Activated CD8-positive, alpha-beta T cell treated with anti-CD3 and anti-CD28 coated beads for 36 hours (primary cell): ENCODE measurements around the gene NANOS2. TPM values are rescaled to one million over a fixed set of nuclear protein-coding genes. Genes with fewer than 3 reads are reported as not detected.

ENCODE experiments used
- ATAC-seq: fragments of 200-7000 bp; cut with Tn5 transposase; one replicate; pipeline ENCODE4 v1.10.0; 2021; ENCODE audit warnings: mild to moderate bottlenecking, moderate library complexity
- CTCF ChIA-PET: fragments of 350-600 bp; sonication (Branson Sonifier 250); formaldehyde crosslinking; loops from one replicate; lab custom pipeline; 2021; ENCODE audit warnings: antibody characterized with exemption; lab: Charles Lee
- POLR2A ChIA-PET: fragments of 350-600 bp; sonication (Branson Sonifier 250); formaldehyde crosslinking; loops from one replicate; lab custom pipeline; 2021; ENCODE audit warnings: antibody characterized with exemption; lab: Charles Lee
- DNase-seq: peaks from one replicate; pipeline ENCODE4 v3.0.0-alpha.2; 2020
- H3K27ac Mint-ChIP-seq: one replicate; pipeline ENCODE4 v1.8.0; 2021; ENCODE audit warnings: mild to moderate bottlenecking, mixed read lengths
- H3K27me3 Mint-ChIP-seq: one replicate; pipeline ENCODE4 v1.8.0; 2021; ENCODE audit warnings: mixed read lengths
- H3K36me3 Mint-ChIP-seq: one replicate; pipeline ENCODE4 v1.8.0; 2021; ENCODE audit warnings: low read depth, mixed read lengths
- H3K4me1 Mint-ChIP-seq: one replicate; pipeline ENCODE4 v1.8.0; 2021; ENCODE audit warnings: low read depth, mixed read lengths
- H3K4me3 Mint-ChIP-seq: one replicate; pipeline ENCODE4 v1.8.0; 2021; ENCODE audit warnings: mild to moderate bottlenecking, moderate library complexity, mixed read lengths
- H3K9me3 Mint-ChIP-seq: one replicate; pipeline ENCODE4 v1.8.0; 2021; ENCODE audit warnings: mixed read lengths
- CTCF ChIP-seq: fragments of 200-600 bp; IDR thresholded peaks from one replicate; pipeline ENCODE4 v1.8.0; 2022; ENCODE audit warnings: antibody characterized with exemption, mild to moderate bottlenecking
- intact Hi-C: fragments of 100-400 bp; cut with micrococcal nuclease; formaldehyde crosslinking; loops from one replicate; pipeline ENCODE4 v1.10.0; 2022
- total RNA-seq, 2 experiments: library from RNA; stranded (reverse); gene quantifications; one replicate each; pipeline ENCODE4 v1.2.3, GENCODE V29; 2021

The NANOS2 gene
- total RNA-seq, 2 experiments from 2014 or later = not detected

DNA sequence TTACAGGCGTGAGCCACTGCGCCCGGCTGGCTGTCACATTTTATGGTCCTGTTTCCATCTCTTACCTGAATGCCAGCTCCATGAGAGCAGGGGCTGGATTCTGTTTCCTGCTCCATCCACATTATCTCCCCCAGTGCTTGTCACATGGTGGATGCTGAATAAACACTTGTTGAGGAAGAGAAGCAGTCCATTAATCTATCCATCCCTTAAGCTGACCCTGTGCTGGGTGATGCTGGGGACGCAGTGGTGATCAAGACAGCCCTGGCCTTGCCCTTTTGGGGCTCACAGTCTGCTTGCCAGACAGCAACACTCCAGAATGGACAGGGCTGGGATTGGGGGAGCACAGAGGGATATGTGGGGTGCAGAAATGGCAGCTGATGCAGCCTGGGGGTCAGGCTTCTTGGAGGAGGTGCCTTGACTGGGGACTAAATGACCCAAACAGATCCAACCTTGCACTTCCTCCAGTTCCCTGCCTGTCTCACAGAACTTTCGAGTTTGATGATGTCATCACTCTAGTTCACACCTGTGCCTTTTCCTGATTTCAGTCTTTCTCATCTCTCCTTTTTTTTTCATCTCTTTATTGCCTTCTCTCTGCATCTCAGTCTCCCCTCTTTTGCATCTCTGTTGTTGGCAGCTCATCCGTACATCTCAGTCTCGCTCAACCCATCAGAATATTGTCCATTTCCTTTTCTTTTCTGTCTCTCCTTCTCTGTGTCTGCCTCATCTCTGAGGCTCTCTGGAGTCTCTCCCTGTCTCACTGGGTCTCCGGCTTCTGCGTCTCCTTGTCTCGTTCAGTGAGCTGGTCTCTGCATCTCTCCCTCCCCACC is 33.3 kb downstream of the NANOS2 start:
- DNase-seq (no peak), ATAC-seq (no peak)
- CTCF ChIA-PET = interaction anchor here (1.0 to 10.1 kb wide), 6 partner anchors 17 to 82 kb away, joined by 3 to 100 read pairs (median 10); partner anchors contain the start of genes FOXA3, MYPOP and SYMPK
- intact Hi-C loops = no loop called here
- Mint-ChIP-seq H3K4me1 (peaks cover 31% of the 10 kb centered on the region), H3K4me3 (no peak overlapping the region), H3K27me3 (peaks cover 8% of the 10 kb centered on the region), H3K36me3 (peaks cover 6% of the 10 kb centered on the region), H3K27ac (no peak overlapping the region), H3K9me3 (no peaks in the 10 kb centered on the region)
- POLR2A ChIA-PET = interaction anchor here (0.7 to 2.5 kb wide), 3 partner anchors 9 to 115 kb away, joined by 3 to 9 read pairs (median 3); partner anchors contain the start of gene SYMPK
- no peak for TF ChIP-seq CTCF

GRCh38 chr19:45879971-45880370 is 34.6 kb downstream of the NANOS2 start:
- DNase-seq (no peak), ATAC-seq (no peak)
- CTCF ChIA-PET = interaction anchor here (1.7 to 10.1 kb wide), 2 partner anchors 15 to 63 kb away, joined by 6 to 100 read pairs; partner anchors contain the start of genes FOXA3 and SYMPK
- intact Hi-C loops = no loop called here
- H3K4me3 Mint-ChIP-seq = no peak overlapping the region
- H3K27ac Mint-ChIP-seq = no peak overlapping the region
- POLR2A ChIA-PET = no interaction called here
- H3K4me1 Mint-ChIP-seq = peaks cover 33% of the 10 kb centered on the region
- TF ChIP-seq CTCF = no peak
- H3K27me3 Mint-ChIP-seq = peaks cover 17% of the 10 kb centered on the region
- no peaks in the 10 kb centered on the region for H3K9me3 Mint-ChIP-seq
- peaks cover 6% of the 10 kb centered on the region for H3K36me3 Mint-ChIP-seq

DNA sequence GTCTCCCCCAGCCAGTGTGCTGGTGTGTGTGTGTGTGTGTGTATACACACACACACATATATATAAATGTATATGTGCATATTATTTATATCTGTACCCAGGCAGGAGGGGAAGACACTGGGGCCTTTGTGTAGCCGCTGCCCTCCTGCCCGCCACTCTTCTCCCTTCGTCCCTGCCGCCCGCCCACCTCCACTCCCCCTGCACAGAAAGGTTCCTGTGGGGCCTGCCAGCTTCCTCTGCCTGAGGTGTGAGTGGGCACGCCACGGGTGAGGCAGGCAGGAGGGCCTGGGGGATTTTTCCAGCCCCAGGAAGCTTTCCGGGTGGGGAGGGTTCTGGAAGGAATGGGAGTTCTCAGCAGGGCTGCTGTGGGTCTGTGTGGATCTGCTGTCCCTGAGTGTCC is 35.5 kb downstream of the NANOS2 start:
- no peak for TF ChIP-seq CTCF
- POLR2A ChIA-PET = no interaction called here
- ATAC-seq (no peak), DNase-seq (no peak)
- CTCF ChIA-PET = interaction anchor here (1.7 to 10.1 kb wide), 2 partner anchors 14 to 62 kb away, joined by 6 to 100 read pairs; partner anchors contain the start of genes FOXA3 and SYMPK
- no peak overlapping the region for H3K4me3 Mint-ChIP-seq
- peaks cover 20% of the 10 kb centered on the region for H3K27me3 Mint-ChIP-seq
- no peaks in the 10 kb centered on the region for H3K9me3 Mint-ChIP-seq
- peaks cover 4% of the 10 kb centered on the region for H3K36me3 Mint-ChIP-seq
- peaks cover 33% of the 10 kb centered on the region for H3K4me1 Mint-ChIP-seq
- intact Hi-C loops = no loop called here
- H3K27ac Mint-ChIP-seq = no peak overlapping the region

DNA sequence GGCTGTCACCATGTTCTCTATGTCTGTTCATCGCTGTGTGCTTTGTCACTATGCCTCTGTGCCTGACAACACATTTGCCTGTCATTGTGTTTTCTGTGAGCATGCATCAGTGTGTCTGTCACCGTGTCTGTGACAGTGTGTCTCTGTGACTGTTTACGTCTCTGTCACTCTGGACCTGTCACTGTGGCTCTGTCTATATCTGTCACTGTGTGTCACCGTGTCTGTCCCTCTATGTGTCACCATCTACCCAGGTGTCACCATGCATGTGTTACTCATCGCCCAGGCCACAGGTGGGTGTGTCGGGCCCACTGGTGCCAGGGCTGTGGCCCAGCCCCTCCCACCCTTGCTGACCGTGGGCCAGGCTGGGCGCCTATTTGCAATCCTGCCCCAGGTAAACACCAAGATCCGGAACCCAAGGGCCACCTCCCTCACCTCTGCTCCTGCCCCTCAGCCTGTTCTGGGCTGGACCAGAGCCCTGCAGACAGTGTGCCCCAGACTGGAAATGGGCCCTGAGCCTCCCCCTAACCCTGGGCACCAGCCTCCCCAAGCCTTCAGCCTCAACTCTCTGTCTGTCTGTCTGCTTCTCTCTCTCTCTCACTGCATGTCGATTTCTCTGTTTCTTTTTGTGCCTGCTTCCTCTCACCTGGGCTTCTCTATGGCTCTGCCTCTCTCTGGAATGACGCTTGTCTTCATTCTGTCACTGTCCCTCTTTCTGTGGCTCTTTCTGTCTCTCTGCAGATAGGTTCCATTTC is 36.4 kb downstream of the NANOS2 start:
- TF ChIP-seq CTCF = no peak
- Mint-ChIP-seq H3K9me3 (no peaks in the 10 kb centered on the region), H3K27me3 (peaks cover 20% of the 10 kb centered on the region), H3K27ac (no peak overlapping the region), H3K4me3 (no peak overlapping the region), H3K36me3 (peaks cover 1% of the 10 kb centered on the region), H3K4me1 (peaks cover 25% of the 10 kb centered on the region)
- POLR2A ChIA-PET = no interaction called here
- peak; percentile 56 for DNase-seq
- intact Hi-C loops = no loop called here
- CTCF ChIA-PET = interaction anchor here (1.7 to 10.1 kb wide), 2 partner anchors 13 to 61 kb away, joined by 6 to 100 read pairs; partner anchors contain the start of genes FOXA3 and SYMPK
- ATAC-seq = peak; percentile 81
